OCI-LY1 (cell line): ENCODE measurements around the gene DMBT1.

Experiments used
- H2AFZ ChIP-seq: fragments of 200-600 bp; sonication (generic), shearing (Covaris generic); 2 replicates; pipeline ENCODE4 v1.6.0; 2014; ENCODE audit warnings: antibody characterized with exemption, mild to moderate bottlenecking, low read length
- H3F3A ChIP-seq: fragments of 200-600 bp; sonication (generic), shearing (Covaris generic); 2 replicates; pipeline ENCODE4 v1.6.0; 2014; ENCODE audit warnings: mild to moderate bottlenecking, antibody characterized with exemption, low read length, moderate library complexity; ENCODE audit not compliant: insufficient read depth
- H3K27ac ChIP-seq: fragments of 200-600 bp; sonication (generic); 2 replicates; pipeline ENCODE4 v1.5.1; 2014; ENCODE audit warnings: low read length, mixed run types, mild to moderate bottlenecking, low read depth; ENCODE audit not compliant: poor library complexity, severe bottlenecking
- H3K27me3 ChIP-seq: fragments of 200-600 bp; sonication (generic); 2 replicates; pipeline ENCODE4 v1.6.0; 2014; ENCODE audit warnings: antibody characterized with exemption, mild to moderate bottlenecking, low read length, moderate library complexity; ENCODE audit not compliant: insufficient read depth
- H3K36me3 ChIP-seq: fragments of 200-600 bp; sonication (generic); 2 replicates; pipeline ENCODE4 v1.6.1; 2014; ENCODE audit warnings: mild to moderate bottlenecking, antibody characterized with exemption, low read length, moderate library complexity, mixed read lengths; ENCODE audit not compliant: insufficient read depth
- H3K4me1 ChIP-seq: fragments of 200-600 bp; sonication (generic); 2 replicates; pipeline ENCODE4 v1.5.1; 2014; ENCODE audit warnings: mild to moderate bottlenecking, low read length, moderate library complexity; ENCODE audit not compliant: insufficient read depth, severe bottlenecking
- H3K4me2 ChIP-seq: fragments of 200-600 bp; sonication (generic), shearing (Covaris generic); 2 replicates; pipeline ENCODE4 v1.6.1; 2014; ENCODE audit warnings: low read length
- H3K4me3 ChIP-seq: fragments of 200-600 bp; sonication (generic); 2 replicates; pipeline ENCODE4 v1.5.1; 2014; ENCODE audit warnings: low read length, low read depth, mild to moderate bottlenecking, mixed read lengths; ENCODE audit not compliant: poor library complexity, severe bottlenecking
- H3K79me2 ChIP-seq: fragments of 200-600 bp; shearing (Covaris generic); 2 replicates; pipeline ENCODE4 v1.6.1; 2016; ENCODE audit warnings: mixed run types, low read length, mixed read lengths; ENCODE audit not compliant: insufficient read depth
- H3K9ac ChIP-seq: fragments of 200-600 bp; sonication (generic), shearing (Covaris generic); 2 replicates; pipeline ENCODE4 v1.6.1; 2014; ENCODE audit warnings: mild to moderate bottlenecking, low read length, mixed read lengths
- H3K9me2 ChIP-seq: fragments of 200-600 bp; sonication (generic), shearing (Covaris generic); 2 replicates; pipeline ENCODE4 v1.6.1; 2014; ENCODE audit warnings: low read depth, mild to moderate bottlenecking, low read length, mixed read lengths
- H3K9me3 ChIP-seq: fragments of 200-600 bp; shearing (Covaris generic); 2 replicates; pipeline ENCODE4 v1.6.1; 2014; ENCODE audit warnings: low read length, mixed read lengths
- H4K20me1 ChIP-seq: fragments of 200-600 bp; sonication (generic), shearing (Covaris generic); 2 replicates; pipeline ENCODE4 v1.6.0; 2016; ENCODE audit warnings: mild to moderate bottlenecking, low read length; ENCODE audit not compliant: insufficient read depth
- CTCF ChIP-seq: fragments of 200-600 bp; sonication (generic), shearing (Covaris generic); IDR thresholded peaks from 2 replicates; pipeline ENCODE4 v1.5.1; 2017; ENCODE audit warnings: mild to moderate bottlenecking, antibody characterized with exemption, low read length, moderate library complexity, mixed read lengths
- EZH2 ChIP-seq: fragments of 200-600 bp; sonication (generic), shearing (Covaris generic); IDR thresholded peaks from 2 replicates; pipeline ENCODE4 v1.8.0; 2017; ENCODE audit warnings: borderline replicate concordance, mixed run types, mild to moderate bottlenecking, antibody characterized with exemption, low read length, moderate library complexity, mixed read lengths

The DMBT1 gene

DNA sequence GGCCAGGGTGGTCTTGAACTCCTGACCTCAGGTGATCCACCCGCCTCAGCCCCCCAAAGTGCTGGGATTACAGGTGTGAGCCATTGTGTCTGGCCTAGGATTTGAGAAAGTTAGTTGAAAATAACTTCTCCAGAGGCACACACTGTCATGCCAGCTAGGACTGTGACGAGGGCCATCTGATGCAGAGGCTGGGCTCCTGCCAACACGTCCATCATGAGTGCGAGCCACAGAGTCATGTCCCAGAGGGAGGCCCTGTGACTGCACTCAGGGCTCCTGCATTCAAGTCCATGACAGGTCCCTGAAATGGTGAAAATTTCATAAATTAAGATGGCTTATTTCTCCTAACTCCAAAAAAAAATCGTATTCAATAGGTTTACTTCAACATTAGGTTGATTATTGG lies 122.0 kb downstream of the DMBT1 start:
- H3K9me3 ChIP-seq: no peaks in the 10 kb centered on the region
- no peaks in the 10 kb centered on the region for H4K20me1 ChIP-seq
- no peaks in the 10 kb centered on the region for H3K9me2 ChIP-seq
- H3K9ac ChIP-seq: no peak overlapping the region
- no peak for TF ChIP-seq CTCF
- TF ChIP-seq EZH2: no peak
- H3K4me3 ChIP-seq: no peak overlapping the region
- no peak overlapping the region for H3K27ac ChIP-seq
- H3K4me2 ChIP-seq: no peak overlapping the region
- H2AFZ ChIP-seq: no peak overlapping the region
- H3K27me3 ChIP-seq: no peaks in the 10 kb centered on the region
- H3K79me2 ChIP-seq: no peaks in the 10 kb centered on the region
- H3K4me1 ChIP-seq: no peaks in the 10 kb centered on the region
- H3F3A ChIP-seq: no peaks in the 10 kb centered on the region
- no peaks in the 10 kb centered on the region for H3K36me3 ChIP-seq

DNA sequence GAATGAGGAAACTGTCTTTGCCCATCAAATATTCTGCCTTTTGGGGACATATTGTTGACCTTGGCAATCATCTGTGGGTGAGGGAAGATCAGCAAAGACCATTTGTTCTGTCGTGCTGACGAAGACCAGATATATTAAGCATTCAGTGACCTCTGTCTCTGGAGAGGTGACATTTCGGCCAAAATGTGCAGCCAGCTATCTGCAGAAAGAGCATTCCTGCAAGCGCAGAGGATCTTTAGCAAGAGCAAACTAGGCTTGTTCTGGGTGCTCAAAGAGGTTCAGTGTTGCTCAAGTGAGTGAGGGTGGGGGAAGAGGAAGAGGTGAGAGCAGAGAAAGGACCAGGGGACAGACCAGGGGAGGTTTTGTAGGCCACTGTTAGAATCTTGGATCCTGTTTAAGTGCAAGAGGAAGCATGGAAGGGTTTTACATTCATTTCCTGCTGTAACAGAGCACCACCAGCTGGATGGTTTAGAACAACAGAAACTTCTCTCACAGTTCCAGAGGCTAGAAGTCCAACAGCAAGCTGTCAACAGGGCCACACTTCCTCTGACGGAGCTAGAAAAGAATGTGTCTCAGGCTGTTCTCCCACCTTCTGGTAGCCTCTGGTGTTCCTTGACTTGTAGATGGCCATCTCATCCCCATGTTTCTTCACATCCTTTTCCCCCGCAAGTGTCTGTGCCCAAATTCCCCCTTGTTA lies 127.9 kb downstream of the DMBT1 start:
- H3K36me3 ChIP-seq: no peaks in the 10 kb centered on the region
- H3K9me3 ChIP-seq: no peaks in the 10 kb centered on the region
- H3K4me3 ChIP-seq: no peak overlapping the region
- no peak overlapping the region for H3K4me2 ChIP-seq
- H3K79me2 ChIP-seq: no peaks in the 10 kb centered on the region
- no peak overlapping the region for H3K27ac ChIP-seq
- H2AFZ ChIP-seq: no peak overlapping the region
- H3K4me1 ChIP-seq: no peaks in the 10 kb centered on the region
- no peaks in the 10 kb centered on the region for H3F3A ChIP-seq
- H3K9me2 ChIP-seq: no peaks in the 10 kb centered on the region
- H3K9ac ChIP-seq: no peak overlapping the region
- no peaks in the 10 kb centered on the region for H4K20me1 ChIP-seq
- TF ChIP-seq EZH2: no peak
- no peaks in the 10 kb centered on the region for H3K27me3 ChIP-seq

DNA sequence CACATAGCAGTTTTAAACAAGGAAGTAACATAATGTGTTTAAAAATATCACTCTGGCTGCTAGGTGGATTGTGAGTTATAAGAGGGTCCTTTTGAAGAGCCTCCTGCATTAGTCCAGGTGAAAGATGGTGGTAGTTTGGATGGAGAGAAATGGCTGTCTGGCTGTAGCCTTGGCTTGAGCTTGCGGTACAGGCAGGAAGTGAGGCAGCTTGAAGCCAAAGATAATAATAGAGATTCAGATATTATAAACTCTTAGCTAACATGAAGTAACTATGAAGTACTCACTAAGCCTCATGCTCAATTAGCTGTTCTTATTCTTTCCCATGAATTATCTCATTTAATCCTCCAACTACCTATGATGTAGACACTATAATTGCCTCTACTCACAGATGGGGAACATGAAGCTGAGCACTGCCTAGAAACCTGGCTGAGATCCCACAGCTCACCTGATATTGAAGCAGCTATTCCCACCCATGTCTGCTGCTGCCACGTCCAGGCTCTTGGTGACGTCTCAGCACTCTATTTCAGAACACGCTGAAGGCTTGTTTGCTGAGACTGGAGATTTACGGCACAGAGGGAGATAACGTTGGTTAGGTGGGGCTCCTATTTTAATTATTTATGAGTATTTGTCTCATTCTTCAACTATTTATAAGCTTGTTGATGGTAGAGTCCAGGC lies 128.7 kb downstream of the DMBT1 start:
- H3K9me3 ChIP-seq: no peaks in the 10 kb centered on the region
- no peaks in the 10 kb centered on the region for H3F3A ChIP-seq
- no peak overlapping the region for H2AFZ ChIP-seq
- no peak overlapping the region for H3K4me2 ChIP-seq
- H4K20me1 ChIP-seq: no peaks in the 10 kb centered on the region
- no peaks in the 10 kb centered on the region for H3K9me2 ChIP-seq
- no peaks in the 10 kb centered on the region for H3K4me1 ChIP-seq
- no peak overlapping the region for H3K27ac ChIP-seq
- no peaks in the 10 kb centered on the region for H3K36me3 ChIP-seq
- TF ChIP-seq CTCF (no peak), EZH2 (no peak)
- H3K27me3 ChIP-seq: no peaks in the 10 kb centered on the region
- no peaks in the 10 kb centered on the region for H3K79me2 ChIP-seq
- H3K4me3 ChIP-seq: no peak overlapping the region
- no peak overlapping the region for H3K9ac ChIP-seq
